Hepatocyte (in vitro differentiated cells): ENCODE data around the gene OMA1.
"Not testable (repeated sequence)": the region's sequence is repeated elsewhere in the genome, so short reads cannot be mapped to it uniquely, and the experiment has no call there.

Source experiments
- EZH2 ChIP-seq: fragments of 200-600 bp; sonication (generic); IDR thresholded peaks from 2 replicates; pipeline ENCODE4 v1.6.1; 2016; ENCODE audit warnings: antibody characterized with exemption, mild to moderate bottlenecking, borderline replicate concordance
- EZH2phosphoT487 ChIP-seq: fragments of 200-600 bp; sonication (generic); IDR thresholded peaks from one replicate; pipeline ENCODE4 v1.6.1; 2018; ENCODE audit warnings: antibody characterized with exemption, mild to moderate bottlenecking, low read depth, moderate library complexity; ENCODE audit not compliant: unreplicated experiment, severe bottlenecking
- TF ChIP-seq, protein P1 (sequence below): fragments of 200-600 bp; sonication (generic); IDR thresholded peaks from 2 replicates; pipeline ENCODE4 v1.5.1; 2016; ENCODE audit warnings: antibody characterized with exemption, mild to moderate bottlenecking; ENCODE audit not compliant: poor library complexity

DNA sequence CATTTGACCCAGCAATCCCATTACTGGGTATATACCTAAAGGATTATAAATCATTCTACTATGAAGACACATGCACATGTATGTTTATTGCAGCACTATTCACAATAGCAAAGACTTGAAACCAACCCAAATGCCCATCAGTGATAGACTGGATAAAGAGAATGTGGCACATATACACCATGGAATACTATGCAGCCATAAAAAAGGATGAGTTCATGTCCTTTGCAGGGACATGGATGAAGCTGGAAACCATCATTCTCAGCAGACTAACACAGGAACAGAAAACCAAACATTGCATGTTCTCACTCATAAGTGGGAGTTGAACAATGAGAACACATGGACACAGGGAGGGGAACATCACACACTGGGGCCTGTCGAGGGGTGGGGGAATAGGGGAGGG lies 17.2 kb upstream of the OMA1 start:
- TF ChIP-seq EZH2, EZH2phosphoT487: not testable (repeated sequence)
- TF ChIP-seq, protein P1, sequence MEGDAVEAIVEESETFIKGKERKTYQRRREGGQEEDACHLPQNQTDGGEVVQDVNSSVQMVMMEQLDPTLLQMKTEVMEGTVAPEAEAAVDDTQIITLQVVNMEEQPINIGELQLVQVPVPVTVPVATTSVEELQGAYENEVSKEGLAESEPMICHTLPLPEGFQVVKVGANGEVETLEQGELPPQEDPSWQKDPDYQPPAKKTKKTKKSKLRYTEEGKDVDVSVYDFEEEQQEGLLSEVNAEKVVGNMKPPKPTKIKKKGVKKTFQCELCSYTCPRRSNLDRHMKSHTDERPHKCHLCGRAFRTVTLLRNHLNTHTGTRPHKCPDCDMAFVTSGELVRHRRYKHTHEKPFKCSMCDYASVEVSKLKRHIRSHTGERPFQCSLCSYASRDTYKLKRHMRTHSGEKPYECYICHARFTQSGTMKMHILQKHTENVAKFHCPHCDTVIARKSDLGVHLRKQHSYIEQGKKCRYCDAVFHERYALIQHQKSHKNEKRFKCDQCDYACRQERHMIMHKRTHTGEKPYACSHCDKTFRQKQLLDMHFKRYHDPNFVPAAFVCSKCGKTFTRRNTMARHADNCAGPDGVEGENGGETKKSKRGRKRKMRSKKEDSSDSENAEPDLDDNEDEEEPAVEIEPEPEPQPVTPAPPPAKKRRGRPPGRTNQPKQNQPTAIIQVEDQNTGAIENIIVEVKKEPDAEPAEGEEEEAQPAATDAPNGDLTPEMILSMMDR = not testable (repeated sequence)
